Thoracic aorta (tissue), 2 donors: ENCODE measurements around the gene NUMA1. TPM values are rescaled to one million over a fixed set of nuclear protein-coding genes. Genes with fewer than 3 reads are reported as not detected.

Source experiments
- ATAC-seq: fragments of 150-250 bp; one replicate; pipeline ENCODE4 v1.8.0; 2017; ENCODE audit warnings: low read depth; ENCODE audit not compliant: insufficient number of reproducible peaks, low FRiP score
- DNase-seq: peaks from one replicate; pipeline ENCODE4 v3.0.0-alpha.2; 2020; ENCODE audit warnings: low spot score
- H3K27ac ChIP-seq, 2 donors: fragments of 200-600 bp; sonication (generic); 1 replicate in 1 of 2; 2 replicates in 1 of 2; pipeline ENCODE4 v1.5.1; 2016; ENCODE audit warnings: mild to moderate bottlenecking in 2 of 2, moderate library complexity in 2 of 2
- H3K27me3 ChIP-seq: fragments of 200-600 bp; sonication (generic); replicated peaks from 2 replicates; pipeline ENCODE4 v1.6.0; 2016; ENCODE audit warnings: mild to moderate bottlenecking; ENCODE audit not compliant: insufficient read depth
- H3K36me3 ChIP-seq: fragments of 200-600 bp; sonication (generic); one replicate; pipeline ENCODE4 v1.5.1; 2016
- H3K4me1 ChIP-seq, 2 donors: fragments of 200-600 bp; sonication (generic); 1 replicate in 1 of 2; 2 replicates in 1 of 2; pipeline versions ENCODE4 v1.5.1 to v1.6.0; 2016; ENCODE audit warnings: low read depth in 2 of 2, mild to moderate bottlenecking in 1 of 2; ENCODE audit not compliant: control insufficient read depth in 1 of 2
- H3K4me3 ChIP-seq: fragments of 200-600 bp; sonication (generic); 2 replicates; pipeline ENCODE4 v1.5.1; 2016; ENCODE audit warnings: mild to moderate bottlenecking
- H3K9me3 ChIP-seq: fragments of 200-600 bp; sonication (generic); 2 replicates; pipeline ENCODE4 v1.5.1; 2016
- CTCF ChIP-seq: fragments of 200-600 bp; sonication (generic); IDR thresholded peaks from one replicate; pipeline ENCODE4 v1.5.1; 2019; ENCODE audit warnings: antibody characterized with exemption
- total RNA-seq, 2 donors: library from RNA; depleted of rRNA; stranded (reverse); fragments of >200 nt; gene quantifications; one replicate each; pipeline versions ENCODE4 v1.1.0 to v1.2.3, GENCODE V29; 2016

NUMA1 gene
- total RNA-seq, 2 donors from 2014 or later: 282 to 286 TPM

- Histone ChIP-seq H3K4me3 (no peak overlapping the region), H3K9me3 (no peaks in the 10 kb centered on the region), H3K27me3 (no peaks in the 10 kb centered on the region), H3K27ac (no peak overlapping the region), H3K4me1 (peaks cover 0 to under 1% of the 10 kb centered on the region in 2 donors), H3K36me3 (peaks cover 76% of the 10 kb centered on the region)
- no peak for TF ChIP-seq CTCF
- ATAC-seq (no peak), DNase-seq (no peak)
These were observed 74.7 kb downstream of the NUMA1 start for GRCh38 chr11:72005347-72006260.

GRCh38 chr11:72004515-72005346 is 75.6 kb downstream of the NUMA1 start:
- ATAC-seq (no peak), DNase-seq (no peak)
- Histone ChIP-seq H3K27ac (no peak overlapping the region), H3K4me3 (no peak overlapping the region), H3K4me1 (peaks cover under 1 to 9% of the 10 kb centered on the region in 2 donors), H3K36me3 (peaks cover 68% of the 10 kb centered on the region), H3K27me3 (no peaks in the 10 kb centered on the region), H3K9me3 (no peaks in the 10 kb centered on the region)
- TF ChIP-seq CTCF: no peak

GRCh38 chr11:72003776-72004171 is 76.6 kb downstream of the NUMA1 start:
- Histone ChIP-seq H3K4me3 (no peak overlapping the region), H3K9me3 (no peaks in the 10 kb centered on the region), H3K4me1 (peaks cover 8 to 18% of the 10 kb centered on the region in 2 donors), H3K27ac (no peak overlapping the region), H3K36me3 (peaks cover 60% of the 10 kb centered on the region), H3K27me3 (no peaks in the 10 kb centered on the region)
- TF ChIP-seq CTCF: no peak
- no peak for DNase-seq
- ATAC-seq: no peak

GRCh38 chr11:72002841-72003775 is 77.2 kb downstream of the NUMA1 start:
- H3K27me3 ChIP-seq: no peaks in the 10 kb centered on the region
- H3K4me3 ChIP-seq: no peak overlapping the region
- H3K27ac ChIP-seq: no peak overlapping the region
- peaks cover 54% of the 10 kb centered on the region for H3K36me3 ChIP-seq
- H3K4me1 ChIP-seq: peaks cover 10 to 18% of the 10 kb centered on the region in 2 donors
- H3K9me3 ChIP-seq: no peaks in the 10 kb centered on the region
- ATAC-seq (no peak), DNase-seq (no peak)
- TF ChIP-seq CTCF: no peak
